Measurements from ENCODE around the gene PP2D1.

GRCh38 chr3:20047341-20047779 lies 35.3 kb upstream of the PP2D1 start:
- no peak for TF ChIP-seq YY1 (IDR thresholded peaks at IDR 0.05; ENCODE audit: insufficient read depth, insufficient read length)
- no peak for TF ChIP-seq SUZ12 (IDR thresholded peaks at IDR 0.05; ENCODE audit: extremely low read depth, insufficient read depth, insufficient read length)

Measured in NT2/D1 (cell line).